Endodermal cell (in vitro differentiated cells): ENCODE data around the gene UBLCP1. TPM values are rescaled to one million over a fixed set of nuclear protein-coding genes. Genes with fewer than 3 reads are reported as not detected.
A peak's percentile ranks its signal among the peaks of the same experiment; 100 is the strongest.

Experiments used
- DNase-seq: peaks from one replicate; pipeline ENCODE4 v3.0.0-alpha.2; 2017
- H3K27ac ChIP-seq: 2 replicates; pipeline ENCODE4 v1.5.1; 2013; ENCODE audit warnings: mild to moderate bottlenecking, low read depth, low read length, moderate library complexity
- H3K27me3 ChIP-seq: 2 replicates; pipeline ENCODE4 v1.6.1; 2013; ENCODE audit warnings: mild to moderate bottlenecking, low read length, moderate library complexity; ENCODE audit not compliant: insufficient read depth, control insufficient read depth, poor library complexity, severe bottlenecking
- H3K36me3 ChIP-seq: 2 replicates; pipeline ENCODE4 v1.7.0; 2013; ENCODE audit warnings: mild to moderate bottlenecking, low read length, moderate library complexity; ENCODE audit not compliant: control insufficient read depth, insufficient read depth
- H3K4me1 ChIP-seq: one replicate; pipeline ENCODE4 v1.7.0; 2013; ENCODE audit warnings: low read length; ENCODE audit not compliant: control insufficient read depth, insufficient read depth
- H3K4me3 ChIP-seq: 2 replicates; pipeline ENCODE4 v1.5.1; 2013; ENCODE audit warnings: mild to moderate bottlenecking, low read length, moderate library complexity
- H3K9ac ChIP-seq: 2 replicates; pipeline ENCODE4 v1.6.1; 2013; ENCODE audit warnings: mild to moderate bottlenecking, low read length, moderate library complexity; ENCODE audit not compliant: poor library complexity, severe bottlenecking; ENCODE audit errors: extremely low read depth
- H3K9me3 ChIP-seq: 2 replicates; pipeline ENCODE4 v1.6.1; 2013; ENCODE audit warnings: mild to moderate bottlenecking, low read length, moderate library complexity; ENCODE audit not compliant: control insufficient read depth
- H3K27ac Mint-ChIP-seq: 2 replicates; pipeline ENCODE4 v1.8.0; 2020; ENCODE audit warnings: mixed read lengths
- H3K27me3 Mint-ChIP-seq: 2 replicates; pipeline ENCODE4 v1.8.0; 2021; ENCODE audit warnings: mild to moderate bottlenecking, mixed read lengths; ENCODE audit not compliant: insufficient read depth
- H3K36me3 Mint-ChIP-seq: 2 replicates; pipeline ENCODE4 v1.8.0; 2020; ENCODE audit warnings: low read depth, mixed read lengths
- H3K4me1 Mint-ChIP-seq: 2 replicates; pipeline ENCODE4 v1.8.0; 2020; ENCODE audit warnings: mixed read lengths
- H3K4me3 Mint-ChIP-seq: 2 replicates; pipeline ENCODE4 v1.8.0; 2020; ENCODE audit warnings: mild to moderate bottlenecking, moderate library complexity, mixed read lengths
- H3K9me3 Mint-ChIP-seq: 2 replicates; pipeline ENCODE4 v1.8.0; 2020; ENCODE audit warnings: mild to moderate bottlenecking, mixed read lengths
- CTCF ChIP-seq: fragments of 200-600 bp; sonication (generic); conservative IDR thresholded peaks from 2 replicates; pipeline ENCODE4 v1.5.0; 2021; ENCODE audit warnings: antibody characterized with exemption, mild to moderate bottlenecking
- WGBS, 2 experiments: methylation state at CpG; one replicate each; pipeline versions ENCODE4 v1.1.5 to v1.1.7; 2013; ENCODE audit warnings: missing lambda C conversion rate in 2 of 2, mixed read lengths in 1 of 2; ENCODE audit not compliant: insufficient coverage in 1 of 2, insufficient read length in 1 of 2; 5-methylcytosine and 5-hydroxymethylcytosine counted together
- total RNA-seq, 2 donors: library from RNA; stranded (reverse); fragmentation: NEBNext Ultra II Directional in 1 of 2; extraction: Animal tissue kit (Norgen Biotek cat#: 25700) in 1 of 2; gene quantifications; 2 replicates in 1 of 2; 3 replicates in 1 of 2; pipeline ENCODE4 v1.2.1, GENCODE V29; 2021

UBLCP1 gene
- total RNA-seq, 2 donors from 2014 or later, result 38.0 to 44.4 TPM

- Histone ChIP-seq H3K36me3 (no peaks in the 10 kb centered on the region), H3K9me3 (no peaks in the 10 kb centered on the region), H3K4me3 (peak overlapping the region; percentile 69), H3K27ac (no peak overlapping the region), H3K9ac (peak overlapping the region; percentile 29), H3K27me3 (peaks cover 11% of the 10 kb centered on the region), H3K4me1 (peaks cover 9% of the 10 kb centered on the region)
- H3K9me3 Mint-ChIP-seq, result no peaks in the 10 kb centered on the region
- peak overlapping the region; percentile 66 for H3K4me3 Mint-ChIP-seq
- H3K27ac Mint-ChIP-seq, result peak overlapping the region; percentile 26
- no peaks in the 10 kb centered on the region for H3K36me3 Mint-ChIP-seq
- H3K4me1 Mint-ChIP-seq, result peaks cover 9% of the 10 kb centered on the region
- WGBS, 2 experiments, result 12 to 19% methylated on average over 10 to 50 of the region's 50 CpGs
- peak; percentile 94 for TF ChIP-seq CTCF
- peak; percentile 92 for DNase-seq
- H3K27me3 Mint-ChIP-seq, result peaks cover 17% of the 10 kb centered on the region
Observed at GRCh38 chr5:159331093-159331973, 68.2 kb downstream of the UBLCP1 start.

- Mint-ChIP-seq H3K4me3 (no peak overlapping the region), H3K9me3 (no peaks in the 10 kb centered on the region), H3K36me3 (no peaks in the 10 kb centered on the region), H3K4me1 (peaks cover 6% of the 10 kb centered on the region), H3K27ac (no peak overlapping the region), H3K27me3 (peaks cover 12% of the 10 kb centered on the region)
- Histone ChIP-seq H3K27ac (no peak overlapping the region), H3K9ac (no peak overlapping the region), H3K9me3 (no peaks in the 10 kb centered on the region), H3K27me3 (peaks cover 11% of the 10 kb centered on the region), H3K36me3 (no peaks in the 10 kb centered on the region), H3K4me1 (peaks cover 9% of the 10 kb centered on the region), H3K4me3 (no peak overlapping the region)
- DNase-seq, result no peak
- WGBS, 2 experiments, result 93 to 100% methylated on average over 3 to 6 of the region's 6 CpGs
- no peak for TF ChIP-seq CTCF
Observed at GRCh38 chr5:159332800-159333544, 69.9 kb downstream of the UBLCP1 start.

- Histone ChIP-seq H3K27me3 (peaks cover 11% of the 10 kb centered on the region), H3K27ac (no peak overlapping the region), H3K4me3 (no peak overlapping the region), H3K9ac (no peak overlapping the region), H3K36me3 (no peaks in the 10 kb centered on the region), H3K4me1 (peaks cover 9% of the 10 kb centered on the region), H3K9me3 (no peaks in the 10 kb centered on the region)
- 72 to 100% methylated on average over 1 of the region's 1 CpG for WGBS, 2 experiments
- H3K4me1 Mint-ChIP-seq, result peaks cover 6% of the 10 kb centered on the region
- no peak for DNase-seq
- H3K27ac Mint-ChIP-seq, result no peak overlapping the region
- no peaks in the 10 kb centered on the region for H3K36me3 Mint-ChIP-seq
- no peak overlapping the region for H3K4me3 Mint-ChIP-seq
- no peaks in the 10 kb centered on the region for H3K9me3 Mint-ChIP-seq
- peaks cover 12% of the 10 kb centered on the region for H3K27me3 Mint-ChIP-seq
- no peak for TF ChIP-seq CTCF
Observed at GRCh38 chr5:159333545-159333925, 70.4 kb downstream of the UBLCP1 start.

Other genes with a start within 250 kb of the UBLCP1 start
- gene EBF1, start 163.4 kb upstream of the UBLCP1 start, total RNA-seq, result under 1 TPM in 1 of 2 donors, not detected in 1; 0.24 TPM
- gene RNF145, start 53.7 kb upstream of the UBLCP1 start, total RNA-seq, result 10 to 100 TPM; 50.2 to 50.4 TPM
- not detected for gene IL12B, start 67.2 kb downstream of the UBLCP1 start, total RNA-seq